Measurements from ENCODE around the gene EMSY. TPM values are rescaled to one million over a fixed set of nuclear protein-coding genes. Genes with fewer than 3 reads are reported as not detected.
"Not testable (repeated sequence)": the region's sequence is repeated elsewhere in the genome, so short reads cannot be mapped to it uniquely, and the experiment has no call there.

Gene EMSY
- total RNA-seq, 2 donors from 2014 or later = 18.1 to 18.6 TPM

GRCh38 chr11:76554767-76555166, 109.9 kb downstream of the EMSY start:
- intact Hi-C loops (cut with DNase I) = no loop called here
- no peak for DNase-seq (ENCODE audit: low spot score)

GRCh38 chr11:76557466-76557865, 112.6 kb downstream of the EMSY start:
- intact Hi-C loops (cut with DNase I) = no loop called here
- no peak for DNase-seq (ENCODE audit: low spot score)

GRCh38 chr11:76558473-76558872, 113.7 kb downstream of the EMSY start:
- DNase-seq (ENCODE audit: low spot score) = no peak
- intact Hi-C loops (cut with DNase I) = loop anchor here in 1 of 2 donors (2.0 kb wide), 1 partner anchor 76 kb away; no protein-coding TSS in a partner anchor

- intact Hi-C loops (cut with DNase I) = loop anchor here in 1 of 2 donors (2.0 kb wide), 1 partner anchor 76 kb away; no protein-coding TSS in a partner anchor
- no peak for DNase-seq (ENCODE audit: low spot score)
Observed at GRCh38 chr11:76558891-76559290, 114.1 kb downstream of the EMSY start.

DNA sequence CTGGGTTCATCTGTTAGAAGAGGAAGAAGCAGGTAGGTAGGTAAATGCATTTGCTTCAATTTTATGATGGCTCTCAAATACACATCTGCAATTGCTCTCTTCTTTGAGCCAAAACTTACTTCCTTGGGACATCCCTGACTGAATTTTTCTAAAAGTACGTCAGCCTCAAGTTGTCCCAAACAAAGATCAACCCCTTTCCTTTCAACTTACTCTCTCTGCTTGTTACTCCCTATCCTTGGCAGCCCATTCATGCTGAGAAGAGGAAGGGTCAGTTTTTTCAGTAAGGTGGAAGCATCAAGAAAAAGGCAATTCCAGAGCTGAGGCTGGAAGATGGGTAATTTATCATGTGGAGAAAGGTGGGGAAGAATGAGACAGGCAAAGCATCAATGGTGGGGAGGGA, 114.5 kb downstream of the EMSY start:
- intact Hi-C loops (cut with DNase I) = loop anchor here in 1 of 2 donors (2.0 kb wide), 1 partner anchor 75 kb away; no protein-coding TSS in a partner anchor
- DNase-seq (ENCODE audit: low spot score) = no peak

- DNase-seq (ENCODE audit: low spot score) = no peak
- intact Hi-C loops (cut with DNase I) = no loop called here
Observed at GRCh38 chr11:76560219-76560618, 115.4 kb downstream of the EMSY start.

- no peak for DNase-seq (ENCODE audit: low spot score)
- intact Hi-C loops (cut with DNase I) = no loop called here
Observed at GRCh38 chr11:76561245-76561644, 116.4 kb downstream of the EMSY start.

DNA sequence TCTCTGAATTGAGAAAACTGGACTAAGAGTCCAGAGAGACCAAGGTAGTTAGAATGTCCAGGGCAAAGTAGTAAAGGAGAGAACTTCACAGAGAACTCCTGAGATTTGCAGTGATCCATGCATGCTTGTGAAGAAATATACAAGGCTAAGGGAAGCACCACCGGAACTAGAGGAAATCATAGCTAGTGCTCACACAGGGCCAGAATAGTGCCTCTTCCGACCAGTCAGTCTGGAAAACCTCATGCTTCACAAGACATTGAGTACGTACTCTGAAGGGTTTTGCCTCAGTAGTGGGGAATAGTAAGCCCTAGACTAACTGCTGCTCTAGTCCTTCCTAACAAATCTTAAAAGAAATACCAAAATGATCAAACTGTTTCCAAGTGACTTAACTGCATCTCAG, 117.7 kb downstream of the EMSY start:
- intact Hi-C loops (cut with DNase I) = no loop called here
- no peak for DNase-seq (ENCODE audit: low spot score)

GRCh38 chr11:76564364-76564763, 119.5 kb downstream of the EMSY start:
- DNase-seq (ENCODE audit: low spot score) = no peak
- intact Hi-C loops (cut with DNase I) = loop anchor here in 1 of 2 donors (2.0 kb wide), 1 partner anchor 78 kb away; no protein-coding TSS in a partner anchor

DNA sequence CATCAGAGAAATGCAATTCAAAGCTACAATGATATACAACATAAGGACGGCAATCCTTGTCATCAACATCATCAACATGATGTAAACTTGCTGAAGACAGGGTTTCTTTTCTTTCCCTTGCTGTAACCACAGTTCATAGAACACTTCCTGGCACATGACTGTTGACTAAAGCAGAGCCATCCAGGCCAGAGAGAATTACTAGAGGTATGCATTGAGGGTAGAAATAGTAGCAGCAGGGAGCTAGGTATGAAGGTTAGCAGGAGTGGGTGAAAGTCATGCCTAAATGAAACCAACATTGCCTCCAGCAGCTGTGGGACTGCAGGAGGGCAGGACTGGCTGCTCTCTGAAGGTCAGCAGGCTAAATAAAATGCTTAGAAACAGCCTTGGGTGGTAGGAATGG, 122.0 kb downstream of the EMSY start:
- intact Hi-C loops (cut with DNase I) = no loop called here
- DNase-seq (ENCODE audit: low spot score) = no peak

DNA sequence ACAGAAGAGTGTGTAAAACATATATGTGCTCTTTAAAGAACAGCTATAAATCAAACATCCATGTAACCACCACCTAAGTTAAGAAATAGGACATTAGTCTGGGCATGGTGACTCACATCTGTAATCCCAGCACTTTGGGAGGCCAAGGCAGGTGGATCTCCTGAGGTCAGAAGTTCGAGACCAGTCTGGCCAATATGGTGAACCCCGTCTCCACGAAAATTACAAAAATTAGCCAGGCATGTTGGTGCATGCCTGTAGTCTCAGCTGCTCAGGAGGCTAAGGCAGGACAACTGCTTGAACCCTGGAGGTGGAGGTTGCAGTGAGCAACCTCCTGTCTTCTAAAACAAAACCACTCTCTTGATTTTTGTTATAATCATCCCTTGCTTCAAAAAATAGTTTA, 122.4 kb downstream of the EMSY start:
- intact Hi-C loops (cut with DNase I) = no loop called here
- no peak for DNase-seq (ENCODE audit: low spot score)

DNA sequence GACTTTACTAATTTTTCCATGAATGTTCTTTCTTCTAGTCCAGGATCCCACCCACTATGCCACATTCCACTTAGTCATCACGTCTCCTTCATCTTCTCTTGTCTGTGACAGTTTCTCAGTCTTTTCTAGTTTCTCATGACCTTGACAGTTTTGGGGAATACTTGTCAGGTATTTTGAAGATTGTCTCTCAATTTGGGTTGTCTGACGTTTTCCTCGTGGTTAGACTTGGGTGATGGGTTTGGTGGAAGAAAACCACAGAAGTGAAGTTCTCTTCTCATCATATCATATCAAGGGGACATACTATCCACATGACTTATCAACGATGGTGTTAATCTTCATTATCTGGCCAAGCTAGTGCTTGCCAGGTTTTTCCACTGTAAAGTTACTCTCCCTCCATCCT, 123.3 kb downstream of the EMSY start:
- intact Hi-C loops (cut with DNase I) = no loop called here
- DNase-seq (ENCODE audit: low spot score) = no peak

DNA sequence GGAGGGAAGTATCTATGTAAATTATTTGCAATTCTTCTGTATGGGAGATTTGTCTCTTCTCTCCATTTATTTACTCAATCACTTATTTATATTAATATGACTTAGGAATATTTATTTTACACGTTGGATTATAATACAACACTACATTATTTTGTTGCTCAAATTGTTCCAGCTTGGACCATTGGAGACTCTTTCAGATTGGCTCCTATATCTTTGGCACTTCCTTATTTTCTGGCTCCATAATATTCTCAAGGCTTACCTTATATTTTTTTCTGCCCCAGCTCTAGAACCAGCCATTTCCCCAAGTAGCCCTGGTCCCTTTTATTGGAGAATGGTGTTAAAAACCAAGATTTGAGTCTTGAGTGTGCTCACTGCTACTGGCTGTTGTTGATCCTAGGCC, 123.8 kb downstream of the EMSY start:
- intact Hi-C loops (cut with DNase I) = no loop called here
- no peak for DNase-seq (ENCODE audit: low spot score)

DNA sequence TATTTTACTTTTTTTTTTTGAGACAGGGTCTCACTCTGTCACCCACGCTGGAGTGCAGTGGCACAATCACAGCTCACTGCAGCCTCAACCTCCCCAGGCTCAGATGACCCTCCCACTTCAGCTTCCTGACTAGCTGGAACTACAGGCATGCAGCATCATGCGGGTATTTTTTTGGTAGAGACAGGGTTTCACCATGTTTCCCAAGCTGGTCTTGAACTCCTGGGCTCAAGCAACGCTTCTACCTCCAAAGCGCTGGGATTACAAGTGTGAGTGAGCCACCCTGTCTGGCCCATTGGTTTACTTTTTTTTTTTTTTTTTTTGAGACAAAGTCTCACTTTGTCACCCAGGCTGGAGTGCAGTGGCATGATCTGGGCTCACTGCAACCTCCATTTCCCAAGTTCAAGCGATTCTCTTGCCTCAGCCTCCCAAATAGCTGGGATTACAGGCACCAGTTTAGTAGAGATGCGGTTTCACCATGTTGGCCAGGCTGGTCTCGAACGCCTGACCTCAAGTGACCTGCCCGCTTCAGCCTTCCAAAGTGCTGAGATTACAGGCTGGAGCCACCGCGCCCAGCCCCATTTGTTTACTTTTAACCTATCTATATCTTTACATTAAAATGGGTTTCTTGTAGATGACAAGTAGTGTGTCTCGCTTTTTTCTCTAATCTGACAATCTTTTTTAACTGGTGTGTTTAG, 127.5 kb downstream of the EMSY start:
- DNase-seq (ENCODE audit: low spot score); intact Hi-C loops (cut with DNase I): not testable (repeated sequence)

GRCh38 chr11:76574406-76574805, 129.6 kb downstream of the EMSY start:
- no peak for DNase-seq (ENCODE audit: low spot score)
- intact Hi-C loops (cut with DNase I) = no loop called here

GRCh38 chr11:76574879-76575278, 130.1 kb downstream of the EMSY start:
- DNase-seq (ENCODE audit: low spot score) = no peak
- intact Hi-C loops (cut with DNase I) = no loop called here

DNA sequence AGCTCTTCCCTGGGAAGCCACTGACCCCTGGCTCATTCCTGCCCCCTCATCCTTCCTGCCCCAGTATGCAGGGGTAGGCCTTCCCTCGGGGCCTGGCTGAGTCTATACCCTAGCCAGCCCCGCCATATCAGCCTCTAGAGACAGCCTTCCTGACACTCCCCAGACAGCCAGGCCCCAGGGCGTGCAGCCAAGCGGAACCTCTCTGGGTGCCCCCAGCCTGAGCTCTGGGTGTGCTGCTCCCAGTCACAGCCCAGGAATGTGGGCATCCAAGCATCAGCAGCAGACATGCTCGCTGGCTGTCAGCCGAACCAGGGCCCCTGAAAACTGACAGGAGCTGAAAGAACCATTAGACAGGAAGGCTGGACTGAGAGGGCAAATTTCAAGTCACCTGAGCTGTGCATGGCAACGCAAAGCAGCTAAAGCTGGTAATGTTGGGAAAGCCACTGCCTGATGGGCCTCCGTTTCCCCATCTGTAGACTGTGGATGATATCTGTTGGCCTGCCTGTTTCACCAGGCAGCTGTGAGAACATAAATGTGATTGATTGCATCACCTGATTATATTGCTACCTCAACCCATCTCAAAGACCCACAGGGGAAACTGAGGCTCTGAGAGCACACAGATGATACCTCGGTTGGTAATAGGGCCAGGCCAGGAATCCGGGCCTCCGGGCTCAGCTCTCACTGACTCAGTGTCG, 132.6 kb downstream of the EMSY start:
- intact Hi-C loops (cut with DNase I) = no loop called here
- peak; percentile 82 for DNase-seq (ENCODE audit: low spot score)

- DNase-seq (ENCODE audit: low spot score) = peak; percentile 58
- intact Hi-C loops (cut with DNase I) = no loop called here
Observed at GRCh38 chr11:76577921-76578653, 133.3 kb downstream of the EMSY start.

- DNase-seq (ENCODE audit: low spot score) = peak; percentile 90
- intact Hi-C loops (cut with DNase I) = no loop called here
Observed at GRCh38 chr11:76578654-76579055, 133.8 kb downstream of the EMSY start.

GRCh38 chr11:76579056-76579751, 134.4 kb downstream of the EMSY start:
- intact Hi-C loops (cut with DNase I) = no loop called here
- DNase-seq (ENCODE audit: low spot score) = peak; percentile 92
